ENCODE data around the gene SLC2A4RG.
A peak's percentile ranks its signal among the peaks of the same experiment; 100 is the strongest.

SLC2A4RG gene

GRCh38 chr20:63739130-63740069, at the start of gene SLC2A4RG:
TSS of gene SLC2A4RG (plus strand) at chr20:63739776. CDS start at chr20:63739913, 137 bp downstream.
- peak; percentile 32 to 74 for DNase-seq

GRCh38 chr20:63690003-63690897, 49.3 kb upstream of the SLC2A4RG start:
- DNase-seq = no peak

GRCh38 chr20:63690898-63691710, 48.5 kb upstream of the SLC2A4RG start:
- no peak for DNase-seq

GRCh38 chr20:63691711-63692435, 47.7 kb upstream of the SLC2A4RG start:
- no peak for DNase-seq

- no peak for DNase-seq
These were observed 47.0 kb upstream of the SLC2A4RG start for GRCh38 chr20:63692436-63693082.

GRCh38 chr20:63693083-63693732, 46.4 kb upstream of the SLC2A4RG start:
- DNase-seq = no peak

GRCh38 chr20:63693733-63694583, 45.6 kb upstream of the SLC2A4RG start:
- no peak for DNase-seq

- no peak for DNase-seq
These were observed 44.8 kb upstream of the SLC2A4RG start for GRCh38 chr20:63694584-63695423.

- no peak for DNase-seq
These were observed 43.9 kb upstream of the SLC2A4RG start for GRCh38 chr20:63695424-63696305.

- DNase-seq = no peak
These were observed 43.3 kb upstream of the SLC2A4RG start for GRCh38 chr20:63696306-63696627.

- DNase-seq = no peak
These were observed 42.8 kb upstream of the SLC2A4RG start, which contains the start of gene TNFRSF6B for GRCh38 chr20:63696628-63697356. TSS of gene TNFRSF6B (plus strand) at chr20:63696652. CDS start at chr20:63696768, 116 bp downstream.

- DNase-seq = no peak
These were observed 42.2 kb upstream of the SLC2A4RG start for GRCh38 chr20:63697357-63697867.

GRCh38 chr20:63697868-63698545, 41.6 kb upstream of the SLC2A4RG start:
- no peak for DNase-seq

GRCh38 chr20:63698739-63699465, 40.7 kb upstream of the SLC2A4RG start:
- no peak for DNase-seq

GRCh38 chr20:63699466-63700198, 39.9 kb upstream of the SLC2A4RG start:
- no peak for DNase-seq

Data from NCI-H187 (cell line).